ENCODE results near the gene SLC1A2. TPM values are rescaled to one million over a fixed set of nuclear protein-coding genes. Genes with fewer than 3 reads are reported as not detected.
A peak's percentile ranks its signal among the peaks of the same experiment; 100 is the strongest.

Gene SLC1A2
- total and polyA plus RNA-seq, 2 of the 4 experiments (the other 2 are of a cell fraction): 0.15 to 0.54 TPM

- Histone ChIP-seq H3K4me3 (ENCODE audit: insufficient read depth, low read depth, low read length) (no peak overlapping the region), H3K9me3 (ENCODE audit: control insufficient read depth, insufficient read depth, low read length) (no peaks in the 10 kb centered on the region), H2BK120ac (ENCODE audit: low read depth, low read length) (peak overlapping the region; percentile 28; the same call in 1 of the 2 replicates), H2AFZ (replicated peaks; ENCODE audit: low read length, poor library complexity) (no peak overlapping the region), H3K27me3 (ENCODE audit: control insufficient read depth, insufficient read depth, low read length) (no peaks in the 10 kb centered on the region), H3K4ac (ENCODE audit: low read depth, low read length) (peak overlapping the region; percentile 6; the same call in 1 of the 2 replicates), H4K91ac (ENCODE audit: insufficient read depth, low read depth, low read length) (peak overlapping the region; percentile 42; the same call in 1 of the 2 replicates), H3K18ac (ENCODE audit: low read depth, low read length) (peak overlapping the region; percentile 16; the same call in 1 of the 2 replicates), H3K4me2 (ENCODE audit: low read depth, low read length) (no peak overlapping the region; the same call in 1 of the 2 replicates), H2BK20ac (ENCODE audit: low read depth, low read length) (no peak overlapping the region), H4K20me1 (ENCODE audit: insufficient read depth, low read length) (no peaks in the 10 kb centered on the region), H2AK9ac (replicated peaks; ENCODE audit: low read depth, low read length, poor library complexity) (no peak overlapping the region), H3K36me3 (ENCODE audit: control insufficient read depth, insufficient read depth, low read length) (no peaks in the 10 kb centered on the region), H3K23ac (ENCODE audit: low read depth, low read length) (no peak overlapping the region), H3K27ac (ENCODE audit: insufficient read depth, low read length) (no peak overlapping the region), H3K79me1 (ENCODE audit: low read depth in 1 of 2, low read length in 2 of 2) (no peaks in the 10 kb centered on the region), H3K9me1 (ENCODE audit: insufficient read depth, low read length) (no peaks in the 10 kb centered on the region), H3K4me1 (ENCODE audit: control insufficient read depth, insufficient read depth, low read length) (peaks cover 17% of the 10 kb centered on the region), H4K8ac (ENCODE audit: low read depth in 2 of 2, low read length in 2 of 2) (no peak overlapping the region; a peak in 1 of 4 replicates), H4K5ac (ENCODE audit: low read depth, low read length) (no peak overlapping the region), H2AK5ac (ENCODE audit: low read depth, low read length) (no peak overlapping the region), H3K9ac (ENCODE audit: low read depth, low read length) (no peak overlapping the region), H3K14ac (replicated peaks; ENCODE audit: low read depth, low read length) (no peak overlapping the region), H2BK15ac (ENCODE audit: low read depth, low read length) (no peak overlapping the region), H2BK5ac (ENCODE audit: low read depth, low read length, poor library complexity, severe bottlenecking) (no peak overlapping the region), H3K56ac (ENCODE audit: extremely low read depth, insufficient read depth, low read length) (no peak overlapping the region)
- intact Hi-C loops (cut with micrococcal nuclease): loop anchor here (10.0 kb wide), 1 partner anchor 59 kb away; no protein-coding TSS in a partner anchor
- peak; percentile 30; the same call in 1 of the 2 replicates for ATAC-seq (ENCODE audit: low read depth)
- no CpG with 5 or more reads among the region's 7 CpGs for WGBS, 2 experiments (ENCODE audit: extremely low coverage in 2 of 2, insufficient read length in 1 of 2)
- POLR2A ChIA-PET (ENCODE audit: unreplicated experiment): no interaction called here
- in situ Hi-C loops (cut with MboI; ENCODE audit: low sequenced_read_pairs): no loop called here
- BruUV-seq (replicated peaks): no TSS peak
- CTCF ChIA-PET: interaction anchor here (0.6 to 1.3 kb wide), 3 partner anchors 9 to 14 kb away, joined by 3 to 6 read pairs (median 3); no protein-coding TSS in a partner anchor
- dilution Hi-C loops (cut with HindIII; ENCODE audit: low sequenced_read_pairs, unreplicated experiment): no loop called here
- DNase-seq: no peak
- no peak for TF ChIP-seq RAD21 (IDR thresholded peaks at IDR 0.05; ENCODE audit: low read length)
- no peak for TF ChIP-seq NFE2L2 (IDR thresholded peaks at IDR 0.05; ENCODE audit: low read depth, low read length)
- no peak for TF ChIP-seq USF2 (IDR thresholded peaks at IDR 0.05; ENCODE audit: low read depth, low read length)
- TF ChIP-seq FOS (IDR thresholded peaks at IDR 0.05; ENCODE audit: low read depth, low read length): no peak
- TF ChIP-seq MXI1 (IDR thresholded peaks at IDR 0.05; ENCODE audit: borderline replicate concordance, low read depth, low read length): no peak
- TF ChIP-seq MAFK (IDR thresholded peaks at IDR 0.05; ENCODE audit: low read depth, low read length): no peak
- TF ChIP-seq CTCF (conservative IDR thresholded peaks at IDR 0.05; ENCODE audit: low read depth, low read length): no peak
- TF ChIP-seq, protein P1, sequence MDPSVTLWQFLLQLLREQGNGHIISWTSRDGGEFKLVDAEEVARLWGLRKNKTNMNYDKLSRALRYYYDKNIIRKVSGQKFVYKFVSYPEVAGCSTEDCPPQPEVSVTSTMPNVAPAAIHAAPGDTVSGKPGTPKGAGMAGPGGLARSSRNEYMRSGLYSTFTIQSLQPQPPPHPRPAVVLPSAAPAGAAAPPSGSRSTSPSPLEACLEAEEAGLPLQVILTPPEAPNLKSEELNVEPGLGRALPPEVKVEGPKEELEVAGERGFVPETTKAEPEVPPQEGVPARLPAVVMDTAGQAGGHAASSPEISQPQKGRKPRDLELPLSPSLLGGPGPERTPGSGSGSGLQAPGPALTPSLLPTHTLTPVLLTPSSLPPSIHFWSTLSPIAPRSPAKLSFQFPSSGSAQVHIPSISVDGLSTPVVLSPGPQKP (IDR thresholded peaks at IDR 0.05; ENCODE audit: borderline replicate concordance, low read depth, low read length): no peak
- TF ChIP-seq CHD1 (IDR thresholded peaks at IDR 0.05; ENCODE audit: low read depth, low read length): no peak
- TF ChIP-seq CEBPB (IDR thresholded peaks at IDR 0.05; ENCODE audit: low read depth, low read length): no peak
- no peak for TF ChIP-seq POLR2A (IDR thresholded peaks at IDR 0.05; ENCODE audit: low read depth, low read length)
- no peak for TF ChIP-seq MAZ (IDR thresholded peaks at IDR 0.05; ENCODE audit: borderline replicate concordance, low read depth, low read length)
- no peak for TF ChIP-seq RFX5 (IDR thresholded peaks at IDR 0.05; ENCODE audit: low read depth, low read length)
- TF ChIP-seq RCOR1 (IDR thresholded peaks at IDR 0.05; ENCODE audit: insufficient replicate concordance, low read length): no peak
- no peak for TF ChIP-seq BHLHE40 (IDR thresholded peaks at IDR 0.05; ENCODE audit: low read depth, low read length)
These were observed 15.5 kb downstream of the SLC1A2 start for GRCh38 chr11:35403765-35404387.

Data from IMR-90 (cell line).